CD14-positive monocyte (primary cell): ENCODE results near the gene PCDH7. TPM values are rescaled to one million over a fixed set of nuclear protein-coding genes. Genes with fewer than 3 reads are reported as not detected.

Source experiments
- DNase-seq, 3 donors: peaks; one replicate each; pipeline ENCODE4 v3.0.0-alpha.2; 2011 to 2022
- H2AFZ ChIP-seq: 2 replicates; pipeline ENCODE4 v1.6.0; 2012; ENCODE audit warnings: mild to moderate bottlenecking, low read depth, low read length, inconsistent platforms; ENCODE audit not compliant: insufficient read depth, poor library complexity, severe bottlenecking
- H3K27ac ChIP-seq, 2 donors: 1 replicate in 1 of 2; 2 replicates in 1 of 2; pipeline ENCODE4 v1.5.1; 2012 to 2013; ENCODE audit warnings: low read length in 2 of 2, control low read depth in 1 of 2, inconsistent platforms in 1 of 2, low read depth in 1 of 2, mild to moderate bottlenecking in 1 of 2
- H3K27me3 ChIP-seq, 2 donors: one replicate each; pipeline versions ENCODE4 v1.6.0 to v1.6.1; 2011 to 2013; ENCODE audit warnings: low read length in 2 of 2; ENCODE audit not compliant: control insufficient read depth in 2 of 2, insufficient read depth in 2 of 2
- H3K36me3 ChIP-seq, 2 donors: replicated peaks in 1 of 2; 1 replicate in 1 of 2; 2 replicates in 1 of 2; pipeline versions ENCODE4 v1.5.1 to v1.6.1; 2012 to 2013; ENCODE audit warnings: low read length in 2 of 2, control low read depth in 1 of 2, inconsistent platforms in 1 of 2, mild to moderate bottlenecking in 1 of 2; ENCODE audit not compliant: insufficient read depth in 2 of 2, control insufficient read depth in 1 of 2
- H3K4me1 ChIP-seq, 2 donors: 1 replicate in 1 of 2; 2 replicates in 1 of 2; pipeline versions ENCODE4 v1.5.1 to v1.6.1; 2012 to 2013; ENCODE audit warnings: low read length in 2 of 2, control low read depth in 1 of 2, inconsistent platforms in 1 of 2, mild to moderate bottlenecking in 1 of 2, moderate library complexity in 1 of 2; ENCODE audit not compliant: insufficient read depth in 2 of 2, control insufficient read depth in 1 of 2
- H3K4me2 ChIP-seq: replicated peaks from 2 replicates; pipeline ENCODE3; 2012; ENCODE audit warnings: low read length, moderate library complexity, mild to moderate bottlenecking; ENCODE audit not compliant: poor library complexity, severe bottlenecking; ENCODE audit errors: extremely low read depth
- H3K4me3 ChIP-seq, 3 experiments: fragments of 200-600 bp in 1 of 3; sonication (generic) in 1 of 3; replicated peaks in 1 of 3; 1 replicate in 2 of 3; 2 replicates in 1 of 3; pipeline ENCODE4 v1.5.1; 2011 to 2013; ENCODE audit warnings: low read length in 3 of 3, mild to moderate bottlenecking in 3 of 3, control low read depth in 2 of 3, low read depth in 2 of 3, inconsistent platforms in 1 of 3, moderate library complexity in 1 of 3
- H3K79me2 ChIP-seq: 2 replicates; pipeline ENCODE4 v1.6.0; 2012; ENCODE audit warnings: mild to moderate bottlenecking, control low read depth, inconsistent platforms, low read length, moderate library complexity; ENCODE audit not compliant: insufficient read depth
- H3K9ac ChIP-seq: 2 replicates; pipeline ENCODE4 v1.6.0; 2017; ENCODE audit warnings: low read length, mild to moderate bottlenecking; ENCODE audit not compliant: insufficient read depth, poor library complexity, severe bottlenecking
- H3K9me3 ChIP-seq, 2 donors: replicated peaks in 1 of 2; 1 replicate in 1 of 2; 2 replicates in 1 of 2; pipeline versions ENCODE4 v1.5.1 to v1.6.1; 2012 to 2013; ENCODE audit warnings: low read length in 2 of 2, control low read depth in 1 of 2; ENCODE audit not compliant: control insufficient read depth in 1 of 2, insufficient read depth in 1 of 2
- H4K20me1 ChIP-seq: 2 replicates; pipeline ENCODE4 v1.6.0; 2012; ENCODE audit warnings: mild to moderate bottlenecking, low read length, control low read depth, moderate library complexity; ENCODE audit not compliant: insufficient read depth
- H3K27ac Mint-ChIP-seq, 7 donors: one replicate each; pipeline ENCODE4 v1.8.0; 2020; ENCODE audit warnings: mild to moderate bottlenecking in 7 of 7, mixed read lengths in 7 of 7, moderate library complexity in 6 of 7, inconsistent platforms in 2 of 7
- H3K27me3 Mint-ChIP-seq, 3 donors: one replicate each; pipeline ENCODE4 v1.8.0; 2021 to 2022; ENCODE audit warnings: low read depth in 3 of 3, mild to moderate bottlenecking in 3 of 3, mixed read lengths in 3 of 3, moderate library complexity in 3 of 3, inconsistent platforms in 1 of 3
- H3K36me3 Mint-ChIP-seq, 2 donors: one replicate each; pipeline ENCODE4 v1.8.0; 2020; ENCODE audit warnings: mixed read lengths in 2 of 2, inconsistent platforms in 1 of 2, mild to moderate bottlenecking in 1 of 2
- H3K4me1 Mint-ChIP-seq: one replicate; pipeline ENCODE4 v1.8.0; 2020; ENCODE audit warnings: mild to moderate bottlenecking, mixed read lengths
- H3K4me3 Mint-ChIP-seq, 2 donors: one replicate each; pipeline ENCODE4 v1.8.0; 2020; ENCODE audit warnings: mild to moderate bottlenecking in 2 of 2, mixed read lengths in 2 of 2, moderate library complexity in 1 of 2
- H3K9me3 Mint-ChIP-seq, 7 donors: one replicate each; pipeline ENCODE4 v1.8.0; 2020 to 2022; ENCODE audit warnings: mixed read lengths in 7 of 7, mild to moderate bottlenecking in 6 of 7, moderate library complexity in 6 of 7, inconsistent platforms in 2 of 7
- CTCF ChIP-seq: fragments of 200-600 bp; IDR thresholded peaks from one replicate; pipeline ENCODE4 v1.8.0; 2022; ENCODE audit warnings: antibody characterized with exemption, mild to moderate bottlenecking
- WGBS: methylation state at CpG from one replicate; pipeline ENCODE4 v1.1.5; 2013; ENCODE audit warnings: missing lambda C conversion rate; ENCODE audit not compliant: insufficient coverage; 5-methylcytosine and 5-hydroxymethylcytosine counted together
- intact Hi-C, 2 donors: fragments of 100-400 bp; cut with micrococcal nuclease; formaldehyde crosslinking; loops; one replicate each; pipeline versions ENCODE4 v1.15.0 to v1.15.1; 2023
- polyA plus RNA-seq, 3 donors: library from polyadenylated mRNA; depleted of rRNA in 1 of 3; unstranded in 2 of 3; stranded (reverse) in 1 of 3; fragments of 300-500 nt in 2 of 3; fragments of >200 nt in 1 of 3; fragmentation: Illumina TruSeq in 2 of 3; gene quantifications; 1 replicate in 2 of 3; 2 replicates in 1 of 3; pipeline ENCODE4 v1.2.3, GENCODE V29; 2012 to 2021

Gene PCDH7
- polyA plus RNA-seq, 3 donors, result not detected

GRCh38 chr4:30754021-30754420 lies 33.9 kb downstream of the PCDH7 start:
- no peak overlapping the region for H3K4me3 ChIP-seq
- H2AFZ ChIP-seq, result no peak overlapping the region
- H3K4me1 ChIP-seq, result no peaks in the 10 kb centered on the region
- no peak for TF ChIP-seq CTCF
- Mint-ChIP-seq H3K4me1 (no peaks in the 10 kb centered on the region), H3K4me3 (no peak overlapping the region), H3K9me3 (peaks cover 0 to 5% (median 3%) of the 10 kb centered on the region in 7 donors), H3K36me3 (no peaks in the 10 kb centered on the region), H3K27ac (no peak overlapping the region), H3K27me3 (no peaks in the 10 kb centered on the region)
- no peak overlapping the region for H3K9ac ChIP-seq
- H3K9me3 ChIP-seq, result no peaks in the 10 kb centered on the region
- H3K79me2 ChIP-seq, result no peaks in the 10 kb centered on the region
- intact Hi-C loops, result no loop called here
- H3K4me2 ChIP-seq, result no peak overlapping the region
- H4K20me1 ChIP-seq, result no peaks in the 10 kb centered on the region
- no peaks in the 10 kb centered on the region for H3K27me3 ChIP-seq
- H3K36me3 ChIP-seq, result no peaks in the 10 kb centered on the region
- no peak for DNase-seq
- H3K27ac ChIP-seq, result no peak overlapping the region
- no CpG with 5 or more reads among the region's 3 CpGs for WGBS

- no peaks in the 10 kb centered on the region for H3K27me3 Mint-ChIP-seq
- H3K27me3 ChIP-seq, result no peaks in the 10 kb centered on the region
- H3K4me1 ChIP-seq, result no peaks in the 10 kb centered on the region
- no peak overlapping the region for H3K27ac ChIP-seq
- intact Hi-C loops, result no loop called here
- H2AFZ ChIP-seq, result no peak overlapping the region
- no peaks in the 10 kb centered on the region for H3K9me3 ChIP-seq
- H4K20me1 ChIP-seq, result no peaks in the 10 kb centered on the region
- no peaks in the 10 kb centered on the region for H3K36me3 ChIP-seq
- H3K4me3 Mint-ChIP-seq, result no peak overlapping the region
- no peaks in the 10 kb centered on the region for H3K4me1 Mint-ChIP-seq
- H3K79me2 ChIP-seq, result no peaks in the 10 kb centered on the region
- peaks cover 0 to 7% (median 3%) of the 10 kb centered on the region in 7 donors for H3K9me3 Mint-ChIP-seq
- H3K4me2 ChIP-seq, result no peak overlapping the region
- TF ChIP-seq CTCF, result no peak
- H3K36me3 Mint-ChIP-seq, result no peaks in the 10 kb centered on the region
- no peak overlapping the region for H3K4me3 ChIP-seq
- no peak overlapping the region for H3K9ac ChIP-seq
- no peak overlapping the region for H3K27ac Mint-ChIP-seq
- DNase-seq, result no peak
These were observed 35.2 kb downstream of the PCDH7 start for GRCh38 chr4:30755346-30755745.
